CD4-positive, alpha-beta T cell treated with Interleukin-6 at 100 ng/mL for 8 hours (primary cell): ENCODE results near the gene NFIX.

ENCODE experiments used
- DNase-seq: peaks from one replicate; pipeline ENCODE4 v3.0.0-alpha.2; 2020; ENCODE audit warnings: mixed read lengths, low spot score

Gene NFIX

DNA sequence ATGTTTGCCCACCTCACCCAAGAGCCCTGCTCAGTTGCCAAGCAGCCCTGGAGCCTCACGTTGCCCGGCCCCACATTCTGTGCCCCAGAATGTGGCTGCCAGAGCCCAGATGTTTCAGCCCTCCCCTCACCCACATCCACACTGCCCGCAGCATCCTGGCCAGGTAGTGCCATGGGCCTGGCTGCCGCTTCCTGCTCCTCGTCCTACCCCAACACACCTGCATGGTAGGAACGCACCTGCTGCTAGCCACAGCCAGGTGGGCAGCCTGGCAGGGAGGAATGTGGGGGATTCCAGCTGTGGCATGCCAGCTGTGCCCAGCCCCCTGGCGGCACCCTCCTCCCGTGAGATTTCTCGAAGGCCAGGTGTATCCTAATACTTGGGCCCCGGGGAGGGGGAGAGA lies 7.5 kb upstream of the NFIX start:
- DNase-seq = no peak

DNA sequence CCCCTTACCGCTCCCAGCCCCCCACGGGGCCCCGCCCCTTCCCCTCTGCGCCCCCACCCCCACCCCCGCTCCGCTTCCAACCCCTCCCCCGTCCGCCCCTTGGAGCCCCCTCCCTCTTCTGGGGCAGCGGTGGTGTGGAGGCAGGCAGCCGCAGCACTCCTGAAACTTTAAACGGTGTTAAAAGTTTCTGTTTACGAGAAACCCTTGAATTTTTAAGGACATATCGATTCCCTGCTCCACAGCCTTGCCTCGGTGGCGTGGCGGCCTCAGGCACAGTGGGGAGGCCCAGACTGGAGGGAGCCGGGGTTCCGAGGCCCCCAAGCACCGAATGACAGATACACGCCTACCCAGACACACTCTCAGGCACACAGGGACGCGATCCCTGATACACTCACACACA lies 4.8 kb upstream of the NFIX start:
- DNase-seq = no peak

DNA sequence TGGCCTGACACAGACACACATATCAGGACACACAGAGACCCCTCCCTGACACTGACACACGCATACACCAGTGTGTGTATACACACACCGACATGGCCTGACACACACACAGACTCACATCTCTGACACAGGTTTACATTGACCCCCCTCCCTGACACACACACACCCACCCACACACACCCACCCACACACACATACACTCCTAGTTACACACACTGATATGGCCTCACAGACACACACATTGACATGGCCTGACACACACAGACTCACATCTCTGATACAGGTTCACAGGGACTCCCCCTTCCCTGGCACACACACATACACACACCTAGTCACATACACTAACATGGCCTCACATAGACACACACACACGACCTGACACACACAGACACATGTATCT lies 4.4 kb upstream of the NFIX start:
- no peak for DNase-seq

DNA sequence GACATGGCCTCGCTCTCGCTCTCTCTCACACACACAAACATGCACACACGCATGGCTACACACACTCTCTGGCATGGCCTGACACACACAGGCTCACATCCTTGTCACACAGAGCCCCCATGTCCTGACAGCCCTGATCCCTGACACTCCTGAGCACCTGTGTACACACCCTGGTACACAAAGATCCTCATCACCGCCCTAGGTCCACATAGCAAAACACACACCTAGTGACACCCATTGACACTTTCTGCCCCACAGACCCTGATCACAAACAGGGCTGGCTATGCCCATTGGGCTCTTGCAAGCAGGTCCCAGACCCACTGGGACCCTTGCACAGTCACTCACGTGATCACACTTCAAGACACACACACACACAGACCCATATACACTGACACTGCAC lies 4.0 kb upstream of the NFIX start:
- no peak for DNase-seq

DNA sequence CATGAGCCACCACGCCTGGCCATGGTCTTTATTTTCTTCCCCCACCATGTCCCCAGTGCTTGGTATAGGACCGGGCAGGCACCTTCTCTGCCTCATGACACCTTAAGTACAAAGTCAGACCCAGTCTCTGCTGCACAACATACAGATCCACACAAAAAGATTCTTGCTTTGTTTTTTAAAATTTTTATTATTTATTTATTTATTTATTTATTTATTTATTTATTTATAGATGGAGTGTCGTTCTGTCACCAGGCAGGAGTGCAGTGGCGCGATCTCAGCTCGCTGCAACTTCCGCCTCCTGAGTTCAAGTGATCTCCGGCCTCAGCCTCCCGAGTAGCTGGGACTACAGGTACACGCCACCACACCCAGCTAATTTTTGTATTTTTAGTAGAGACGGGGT lies 2.5 kb upstream of the NFIX start:
- no peak for DNase-seq

DNA sequence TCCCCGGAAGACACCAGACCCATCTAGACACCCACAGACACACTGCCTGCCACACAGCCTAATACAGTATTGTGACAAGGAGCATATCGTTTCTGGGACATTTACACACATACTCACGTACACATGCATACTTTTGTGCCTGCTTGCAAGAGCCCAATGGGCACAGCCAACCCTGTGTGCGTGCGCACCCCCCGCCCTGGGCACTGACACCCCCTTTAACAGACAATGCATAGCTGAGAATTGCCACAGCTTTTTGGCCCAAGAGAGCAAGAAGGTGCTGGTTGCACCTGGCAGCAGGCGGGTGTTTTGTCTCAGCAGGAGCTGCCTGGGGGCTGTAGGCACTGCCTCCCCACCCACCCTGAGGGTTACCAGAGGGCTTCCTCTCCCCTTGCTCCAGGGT lies 1.7 kb upstream of the NFIX start:
- DNase-seq = no peak

DNA sequence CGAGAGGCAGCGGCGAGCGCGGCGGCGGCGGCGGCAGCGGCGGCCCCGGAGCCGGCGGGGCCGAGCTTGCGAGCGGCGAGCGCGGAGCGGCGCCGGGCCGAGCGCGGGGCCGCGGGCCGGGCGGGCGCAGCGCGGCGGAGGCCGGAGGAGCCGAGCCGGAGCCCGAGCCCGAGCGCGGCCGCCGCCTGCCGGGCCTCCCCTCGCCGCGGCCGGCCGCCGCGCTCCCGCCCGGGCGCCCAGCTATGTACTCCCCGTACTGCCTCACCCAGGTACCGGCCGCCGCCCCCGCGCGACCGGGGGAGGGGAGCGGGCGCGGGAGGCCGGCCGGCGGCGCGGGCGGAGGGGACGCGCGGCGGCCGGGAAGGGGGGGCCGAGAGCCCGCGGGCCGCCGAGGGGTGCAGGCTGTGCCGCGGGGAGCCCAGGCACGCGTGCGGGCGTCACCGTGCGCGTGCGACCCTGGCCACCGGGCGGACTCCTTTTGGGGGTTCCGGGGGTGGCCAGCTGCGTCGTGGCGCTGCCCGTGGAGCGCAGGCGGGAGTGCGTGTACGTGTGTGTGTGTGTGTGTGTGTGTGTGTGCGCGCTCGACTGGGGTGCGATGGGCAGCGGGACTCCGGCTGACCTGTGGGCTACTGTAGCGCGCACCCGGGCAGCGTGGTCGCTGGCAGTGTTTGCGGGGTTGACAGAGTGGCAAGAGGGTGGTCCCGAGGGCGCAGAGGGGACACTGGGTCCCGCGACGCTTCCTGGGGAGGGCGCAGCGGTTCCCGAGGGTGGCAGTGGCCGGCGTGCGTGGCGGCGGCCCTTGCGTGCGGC lies 526 bp downstream of the NFIX start:
- no peak for DNase-seq

DNA sequence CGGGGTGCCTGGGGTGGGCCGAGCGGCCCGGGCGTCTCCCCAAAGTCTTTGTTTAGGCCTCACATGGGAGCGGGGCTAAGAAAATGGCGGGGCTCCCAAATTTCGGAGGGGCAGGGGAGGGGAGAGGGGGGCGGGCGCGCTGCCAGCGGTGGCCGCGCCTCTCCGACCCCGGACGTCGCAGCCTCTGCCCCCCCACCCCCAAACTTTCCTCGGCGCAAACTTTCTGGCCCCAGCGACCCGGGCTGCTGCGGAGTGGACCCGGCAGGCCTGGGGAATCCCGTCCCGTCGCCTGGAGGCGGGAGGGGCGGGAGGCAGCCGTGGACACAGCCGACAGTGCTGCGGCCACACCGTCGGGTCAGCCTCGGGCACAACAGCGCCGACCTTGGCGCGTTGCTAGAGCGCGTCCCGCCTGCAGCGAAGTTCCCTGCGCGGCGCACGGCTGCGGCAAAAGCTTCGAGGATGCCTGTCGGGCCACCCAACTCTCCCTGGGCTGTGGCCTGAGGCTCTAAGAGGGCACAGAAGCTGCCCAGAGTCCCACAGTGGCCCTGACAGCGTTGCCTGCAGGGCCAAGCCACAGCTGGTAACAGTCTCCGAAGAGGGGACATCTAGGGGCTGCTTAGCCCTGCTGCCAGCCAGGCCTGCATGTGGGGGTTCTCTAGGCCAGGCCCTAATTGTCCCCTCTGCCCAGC lies 1.3 kb downstream of the NFIX start:
- DNase-seq = no peak

DNA sequence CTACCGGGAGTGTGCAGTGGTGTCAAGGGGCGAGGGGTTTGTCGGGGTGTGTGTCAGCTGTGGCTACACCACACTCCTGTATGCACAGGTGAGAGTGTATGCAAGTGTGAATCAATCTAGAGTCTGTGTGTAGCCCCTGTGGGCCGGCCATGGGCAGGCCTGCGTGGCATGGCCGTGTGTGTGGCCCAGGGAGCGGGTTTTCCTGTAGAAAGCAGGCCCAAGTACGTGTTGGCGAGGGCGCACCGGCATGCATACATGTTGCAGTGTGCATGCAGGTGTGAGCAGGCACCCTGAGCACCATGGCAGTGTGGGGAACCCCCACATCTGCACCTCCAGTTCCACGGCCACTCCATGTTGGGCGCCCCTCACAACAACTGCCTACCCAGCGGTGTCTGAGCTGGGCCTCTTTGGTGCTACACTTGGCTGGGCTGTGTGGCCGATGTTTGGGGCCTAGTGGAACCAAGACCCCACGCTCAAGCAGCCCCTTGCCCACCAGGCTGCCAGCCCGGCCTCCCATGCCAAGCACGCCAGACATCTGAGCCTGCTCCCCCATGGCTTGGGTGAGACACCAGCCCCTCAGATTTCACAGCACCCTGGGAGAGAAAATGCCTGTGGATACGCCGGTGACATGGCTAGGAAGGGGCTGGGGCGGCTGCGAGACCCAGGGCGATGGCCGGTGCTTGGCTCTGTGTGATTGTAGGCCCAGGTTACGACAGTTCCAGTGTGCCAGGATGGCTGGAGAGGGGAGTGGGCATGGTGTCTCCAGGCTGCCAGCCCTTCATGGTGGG lies 2.1 kb downstream of the NFIX start:
- DNase-seq = no peak

DNA sequence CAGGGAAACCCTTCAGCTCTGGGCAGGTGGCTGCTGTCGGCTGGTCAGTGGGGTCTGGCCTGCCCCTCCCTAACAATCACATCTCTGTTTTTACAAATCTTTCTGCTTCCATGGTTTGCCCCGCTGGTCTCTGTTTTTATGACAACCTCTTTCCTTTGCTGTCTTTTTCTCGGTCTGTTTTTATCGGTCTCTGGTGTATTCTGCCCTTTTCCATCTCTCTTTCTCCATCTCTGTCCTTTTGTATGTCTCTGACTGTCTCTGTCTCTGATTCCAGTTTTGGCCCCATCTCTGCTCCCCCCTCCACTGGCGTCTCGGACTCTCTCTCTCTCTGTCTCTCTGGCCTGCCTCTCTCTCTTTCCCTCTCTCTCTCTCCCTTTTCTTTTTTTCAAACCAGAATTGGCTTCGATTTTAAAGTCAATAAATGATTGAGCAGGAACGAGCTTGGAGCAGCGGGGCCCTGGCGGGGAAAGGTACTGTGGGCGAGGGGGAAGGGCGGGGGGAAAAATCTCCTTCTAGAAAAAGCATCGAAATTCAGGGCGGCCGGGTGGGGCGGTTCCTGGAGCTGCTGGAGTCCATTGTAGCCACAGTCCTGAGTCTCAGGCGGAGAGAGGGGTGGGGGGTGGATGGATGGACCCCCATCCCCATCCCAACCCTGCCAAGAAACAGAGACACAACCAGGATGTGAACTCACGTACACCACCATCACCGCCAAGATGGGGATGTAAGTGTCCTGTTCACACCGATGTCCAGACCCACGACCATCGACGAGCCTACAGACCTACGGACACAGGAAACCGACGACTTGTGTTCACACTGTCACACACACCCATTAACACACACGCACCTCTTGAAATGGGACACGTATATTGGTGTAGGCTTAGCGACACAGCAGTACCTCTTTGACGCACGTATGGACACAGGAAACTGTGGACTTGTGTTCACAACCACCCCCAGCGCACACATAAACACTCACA lies 3.0 kb downstream of the NFIX start:
- no peak for DNase-seq

DNA sequence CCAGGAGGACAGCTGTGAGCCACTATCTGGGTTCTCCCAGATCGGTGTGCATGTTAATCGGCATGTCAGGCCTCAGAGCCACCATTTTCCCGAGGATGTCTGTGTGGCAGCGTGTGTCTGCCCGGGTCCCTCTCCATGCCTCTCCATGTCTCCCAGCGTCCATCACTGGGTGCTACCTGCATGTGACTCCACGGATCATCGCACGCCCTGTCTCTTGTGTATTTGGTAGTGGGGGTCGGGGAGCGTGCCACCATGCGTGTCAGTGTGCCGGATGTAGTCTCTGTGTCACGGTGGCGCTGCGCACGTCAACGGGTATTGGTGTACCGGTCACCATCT lies 5.9 kb downstream of the NFIX start:
- no peak for DNase-seq

DNA sequence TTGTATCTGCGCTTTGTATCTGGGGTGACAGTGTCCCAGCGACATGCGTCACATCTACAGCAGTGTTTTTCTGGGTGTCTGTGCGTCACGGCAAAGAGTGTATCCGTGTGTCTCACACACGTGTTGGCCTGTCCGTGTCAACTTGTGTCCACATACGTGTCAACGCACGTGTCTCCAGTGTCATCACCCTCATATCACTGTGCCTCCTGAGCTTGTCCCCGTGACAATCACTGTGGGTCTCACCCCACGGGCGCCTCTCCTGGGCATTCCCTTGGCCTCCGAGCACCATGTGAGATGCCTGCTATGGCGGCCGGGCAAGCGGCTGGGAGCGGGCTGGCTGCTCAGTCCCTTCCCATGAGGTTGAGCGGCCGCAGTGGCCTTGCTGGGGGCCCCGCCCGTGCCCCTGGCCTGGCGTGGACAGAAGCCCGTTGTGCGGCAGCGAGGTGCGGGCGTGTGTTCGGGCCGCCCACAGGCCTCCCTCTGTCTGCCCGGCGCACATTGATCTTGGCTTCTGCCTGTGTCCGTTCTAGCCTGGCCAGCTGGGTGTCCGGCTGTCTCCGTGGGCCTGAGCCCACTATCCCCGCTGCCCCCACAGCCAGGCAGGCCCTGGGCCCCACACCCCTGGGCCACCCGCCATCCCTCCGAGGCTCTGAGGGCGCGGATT lies 6.4 kb downstream of the NFIX start:
- DNase-seq = no peak

DNA sequence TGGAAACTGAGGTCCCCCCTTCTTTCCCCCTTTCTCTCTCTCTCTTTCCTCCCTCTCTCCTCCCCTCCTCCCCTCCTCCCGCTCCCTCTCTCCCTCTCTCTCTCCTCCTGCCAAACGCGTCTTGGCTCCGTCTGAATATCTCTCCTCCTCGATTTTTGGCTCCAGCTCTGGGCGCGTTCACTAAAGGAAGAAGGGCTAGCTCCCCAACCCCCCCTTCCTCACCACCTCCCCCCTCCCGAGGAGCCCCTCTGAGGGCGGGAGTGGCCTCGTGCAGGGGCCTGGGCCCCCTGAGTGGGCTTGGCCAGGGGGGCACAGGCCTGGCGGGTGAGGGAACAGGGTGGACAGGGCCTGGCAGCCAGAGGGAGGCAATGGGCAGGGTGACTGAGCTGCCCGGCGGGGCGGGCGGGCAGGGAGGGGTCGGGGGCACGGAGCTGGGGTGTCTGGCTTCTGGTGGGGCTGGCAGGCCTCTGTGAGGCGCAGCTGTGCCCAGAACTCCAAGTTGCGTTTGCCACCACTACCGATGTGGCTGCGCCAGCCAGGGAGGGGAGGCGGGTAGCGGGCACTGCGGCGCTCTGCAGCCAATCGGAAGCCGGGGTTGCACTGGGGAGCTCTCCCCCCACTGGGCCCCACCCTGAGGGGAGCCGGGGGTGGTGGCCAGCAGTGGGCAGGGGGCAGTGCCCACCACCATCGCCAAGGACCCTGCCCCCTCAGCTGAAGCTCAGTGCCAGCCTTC lies 7.1 kb downstream of the NFIX start:
- DNase-seq = no peak

DNA sequence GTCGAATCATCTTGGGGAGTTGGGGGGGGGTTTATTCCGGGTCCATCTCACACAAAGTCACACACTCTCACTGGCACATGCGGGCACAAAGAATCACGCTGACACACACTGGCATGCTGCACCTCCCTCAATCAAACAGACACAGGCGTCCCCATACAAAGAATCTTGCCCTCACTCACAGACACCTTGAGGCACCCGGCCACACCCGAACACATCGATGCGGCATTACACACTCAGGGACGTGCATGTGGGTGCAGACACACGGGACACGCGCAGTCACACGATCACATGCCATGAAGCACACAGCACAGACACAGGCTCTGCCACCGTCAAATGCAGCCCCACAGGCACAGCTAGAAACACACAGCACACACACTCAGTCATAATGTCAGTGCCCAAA lies 7.8 kb downstream of the NFIX start:
- DNase-seq = no peak

DNA sequence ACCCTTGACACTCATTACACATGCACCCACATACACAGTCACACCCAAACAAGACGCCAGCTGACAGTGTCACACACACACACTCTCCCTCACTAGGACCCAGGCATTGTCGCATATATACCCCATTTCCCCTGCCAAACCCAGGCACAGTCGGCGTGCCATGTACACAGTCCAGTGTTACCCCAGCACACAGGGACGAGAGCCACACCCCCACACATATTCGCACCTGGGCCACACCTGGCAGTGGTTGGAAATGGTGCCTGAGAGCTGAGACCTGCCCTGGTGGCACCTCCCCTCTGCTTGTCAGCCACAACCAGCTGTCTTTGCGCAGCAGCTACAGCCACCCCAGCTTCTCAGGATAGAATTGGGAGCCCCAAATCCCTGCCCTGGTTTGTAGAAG lies 9.0 kb downstream of the NFIX start:
- DNase-seq = no peak

DNA sequence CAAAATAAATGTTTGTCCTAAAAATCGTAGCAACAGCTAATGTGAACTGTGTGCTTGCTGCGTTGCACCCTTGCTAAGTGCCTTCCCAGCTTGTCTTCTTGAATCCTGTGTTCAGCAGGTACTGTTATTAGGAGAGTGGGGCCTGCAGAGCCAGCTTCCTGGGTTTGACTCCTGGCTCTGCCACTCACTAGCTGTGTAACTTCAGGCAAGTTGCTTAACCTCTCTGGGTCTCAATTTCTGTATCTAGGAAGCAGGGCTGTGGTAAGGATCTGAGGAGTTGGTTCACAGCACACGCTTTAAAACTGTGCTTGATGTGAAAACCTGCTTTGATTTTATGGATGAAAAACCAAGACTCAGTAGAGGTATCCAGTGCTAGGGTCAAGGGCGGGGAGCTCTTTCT lies 10.0 kb downstream of the NFIX start:
- DNase-seq = no peak

DNA sequence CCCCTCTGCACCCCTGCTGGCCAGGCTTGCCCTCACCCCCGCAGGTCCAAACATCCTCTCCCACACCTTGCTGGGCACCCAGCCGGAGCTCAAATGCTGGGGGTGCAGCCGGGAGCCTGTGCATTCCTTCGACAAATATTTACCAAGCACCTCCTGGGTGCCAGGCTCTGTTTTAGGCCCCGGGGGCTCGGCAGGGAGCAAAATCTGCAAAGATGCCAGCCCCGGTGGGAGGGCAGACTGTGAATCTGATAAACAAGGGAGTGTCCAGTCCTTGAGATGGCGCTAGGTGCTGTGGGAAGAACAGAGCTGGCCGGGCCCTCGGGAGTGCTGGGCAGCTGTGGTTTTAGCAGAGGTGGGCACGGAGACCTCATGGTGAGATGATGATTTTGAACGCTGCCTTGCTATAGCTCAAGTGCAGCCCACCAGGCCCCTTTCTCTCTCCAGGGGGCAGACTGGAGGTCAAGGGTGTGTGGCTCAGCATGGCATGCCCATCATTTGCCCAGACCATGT lies 10.6 kb downstream of the NFIX start:
- no peak for DNase-seq

DNA sequence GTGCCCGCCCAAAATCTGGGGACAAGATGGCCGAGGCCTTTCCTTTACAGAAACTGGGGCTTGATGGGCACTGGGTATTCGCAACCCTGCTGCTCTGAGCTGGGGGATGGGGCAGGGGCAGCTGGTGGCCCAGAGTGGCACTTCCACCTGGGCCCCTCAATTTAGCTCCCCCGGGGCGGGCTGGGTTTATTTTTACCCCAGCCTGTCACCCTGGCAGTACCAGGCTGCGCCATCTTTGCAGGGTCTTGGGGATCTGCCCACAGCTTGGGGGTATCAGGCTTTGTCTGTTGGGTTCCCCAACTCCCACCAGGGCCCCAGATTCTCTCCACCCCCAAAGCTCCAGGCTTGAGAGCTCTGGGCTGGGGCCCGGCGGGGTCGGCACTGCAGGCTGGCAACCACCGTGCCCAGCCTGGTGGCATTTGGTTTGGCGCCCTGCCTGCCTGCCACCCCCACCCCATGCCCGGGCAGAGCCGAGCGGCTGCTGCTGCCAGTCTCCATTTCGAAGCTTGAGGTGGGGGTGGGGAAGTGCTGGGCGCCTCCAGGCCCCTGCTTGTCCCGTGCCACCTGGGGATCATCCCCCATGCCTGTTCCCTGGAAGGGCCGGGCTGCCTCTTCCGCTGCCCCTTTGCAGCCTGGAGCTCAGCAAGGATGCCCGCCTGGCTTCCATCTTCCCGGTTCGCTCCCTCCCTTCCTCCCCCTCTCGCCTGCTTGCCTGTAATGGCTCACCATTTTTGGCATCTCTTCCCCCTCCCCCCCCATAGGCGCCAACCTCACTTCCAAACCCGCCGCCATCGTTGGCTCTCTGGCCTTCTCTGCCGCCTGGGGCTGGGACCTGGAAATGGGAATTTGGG lies 11.4 kb downstream of the NFIX start:
- no peak for DNase-seq

DNA sequence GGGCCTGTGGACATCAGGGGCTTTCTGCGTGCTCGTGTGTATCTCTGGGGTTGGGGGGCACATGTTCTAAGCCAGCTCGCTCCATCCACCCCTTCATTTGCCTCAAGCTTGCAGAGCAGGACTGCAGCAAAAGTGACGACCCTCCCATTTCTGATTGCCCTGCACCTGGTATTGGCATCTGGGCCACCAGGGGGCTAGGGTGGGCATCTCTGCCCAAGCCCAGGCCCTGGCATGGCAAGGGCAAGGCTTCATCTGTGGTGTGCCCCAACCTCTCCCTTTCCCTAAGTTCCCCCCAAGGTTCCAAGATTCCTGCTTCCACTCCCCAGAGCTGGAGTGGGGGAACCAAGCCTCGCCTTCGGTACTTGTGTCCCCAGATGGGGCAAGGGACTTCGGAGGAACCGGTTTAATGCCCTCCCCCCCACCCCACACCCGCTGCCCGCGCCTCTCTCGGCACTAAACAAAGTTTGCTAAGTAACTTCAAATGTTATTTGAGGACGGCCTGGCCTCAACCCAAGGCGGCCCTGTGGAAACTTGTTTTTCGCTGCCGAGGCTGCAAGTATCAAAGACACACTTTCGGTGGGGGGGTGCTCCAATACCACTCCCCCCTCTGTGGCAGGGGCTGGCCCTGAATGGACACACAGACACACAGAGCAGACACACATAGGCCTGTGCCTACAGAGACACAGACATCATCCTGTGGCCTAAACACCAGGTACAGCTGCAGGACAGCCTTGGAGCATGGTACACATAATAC lies 12.2 kb downstream of the NFIX start:
- no peak for DNase-seq
